BE2C (cell line): ENCODE data around the gene PPP2R2D.

Source experiments
- DNase-seq: peaks from one replicate; pipeline ENCODE4 v3.0.0-alpha.2; 2020
- H3K27me3 ChIP-seq: fragments of 250-450 bp; sonication (Bioruptor Pico); 2 replicates; pipeline ENCODE4 v1.5.1; 2020; ENCODE audit warnings: mild to moderate bottlenecking
- H3K36me3 ChIP-seq: fragments of 250-450 bp; sonication (Bioruptor Pico); 2 replicates; pipeline ENCODE4 v1.5.1; 2020; ENCODE audit warnings: mild to moderate bottlenecking
- H3K4me1 ChIP-seq: fragments of 250-450 bp; sonication (Bioruptor Pico); 2 replicates; pipeline ENCODE4 v1.5.1; 2020
- H3K4me3 ChIP-seq: 2 replicates; pipeline ENCODE4 v1.5.1; 2011; ENCODE audit warnings: low read depth, low read length
- H3K9me3 ChIP-seq: fragments of 250-450 bp; sonication (Bioruptor Pico); 2 replicates; pipeline ENCODE4 v1.5.1; 2020
- TF ChIP-seq, protein P1 (sequence below): IDR thresholded peaks from 2 replicates; pipeline ENCODE4 v1.5.1; 2012; ENCODE audit warnings: mild to moderate bottlenecking, low read depth, low read length

The PPP2R2D gene

GRCh38 chr10:131936736-131937135 is 35.9 kb downstream of the PPP2R2D start:
- peaks cover 22% of the 10 kb centered on the region for H3K36me3 ChIP-seq
- H3K9me3 ChIP-seq = no peaks in the 10 kb centered on the region; the same call in 1 of the 2 replicates
- H3K27me3 ChIP-seq = no peaks in the 10 kb centered on the region
- TF ChIP-seq, protein P1, sequence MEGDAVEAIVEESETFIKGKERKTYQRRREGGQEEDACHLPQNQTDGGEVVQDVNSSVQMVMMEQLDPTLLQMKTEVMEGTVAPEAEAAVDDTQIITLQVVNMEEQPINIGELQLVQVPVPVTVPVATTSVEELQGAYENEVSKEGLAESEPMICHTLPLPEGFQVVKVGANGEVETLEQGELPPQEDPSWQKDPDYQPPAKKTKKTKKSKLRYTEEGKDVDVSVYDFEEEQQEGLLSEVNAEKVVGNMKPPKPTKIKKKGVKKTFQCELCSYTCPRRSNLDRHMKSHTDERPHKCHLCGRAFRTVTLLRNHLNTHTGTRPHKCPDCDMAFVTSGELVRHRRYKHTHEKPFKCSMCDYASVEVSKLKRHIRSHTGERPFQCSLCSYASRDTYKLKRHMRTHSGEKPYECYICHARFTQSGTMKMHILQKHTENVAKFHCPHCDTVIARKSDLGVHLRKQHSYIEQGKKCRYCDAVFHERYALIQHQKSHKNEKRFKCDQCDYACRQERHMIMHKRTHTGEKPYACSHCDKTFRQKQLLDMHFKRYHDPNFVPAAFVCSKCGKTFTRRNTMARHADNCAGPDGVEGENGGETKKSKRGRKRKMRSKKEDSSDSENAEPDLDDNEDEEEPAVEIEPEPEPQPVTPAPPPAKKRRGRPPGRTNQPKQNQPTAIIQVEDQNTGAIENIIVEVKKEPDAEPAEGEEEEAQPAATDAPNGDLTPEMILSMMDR = no peak
- H3K4me1 ChIP-seq = no peaks in the 10 kb centered on the region
- H3K4me3 ChIP-seq = no peak overlapping the region
- DNase-seq = no peak

GRCh38 chr10:131937836-131938235 is 37.0 kb downstream of the PPP2R2D start:
- DNase-seq = no peak

DNA sequence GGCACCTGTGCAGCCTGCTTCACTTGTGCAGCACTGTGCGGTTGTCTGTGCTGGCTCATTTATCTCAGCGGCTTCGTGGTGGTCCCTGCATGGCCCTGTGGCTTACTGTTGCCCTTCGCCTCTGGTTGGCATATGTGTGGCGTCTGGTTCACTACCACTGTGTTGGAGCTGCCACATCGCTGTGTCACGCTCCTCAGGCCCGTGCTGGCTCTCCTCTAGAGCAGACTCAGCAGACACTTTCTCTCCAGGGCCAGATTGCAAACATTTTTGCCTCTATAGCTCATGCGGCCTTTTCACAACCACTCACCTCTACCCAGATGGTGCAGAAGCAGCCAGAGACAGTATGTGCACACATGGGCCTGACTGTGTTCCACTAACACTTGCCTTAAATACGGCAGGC is 37.9 kb downstream of the PPP2R2D start:
- TF ChIP-seq, protein P1 = no peak
- peaks cover 26% of the 10 kb centered on the region for H3K36me3 ChIP-seq
- no peak overlapping the region for H3K4me3 ChIP-seq
- no peaks in the 10 kb centered on the region for H3K4me1 ChIP-seq
- no peak for DNase-seq
- no peaks in the 10 kb centered on the region for H3K9me3 ChIP-seq
- no peaks in the 10 kb centered on the region for H3K27me3 ChIP-seq

More at GRCh38 chr10:131937836-131938235, 37.0 kb downstream of the PPP2R2D start:
- no peaks in the 10 kb centered on the region for H3K27me3 ChIP-seq
- no peaks in the 10 kb centered on the region for H3K9me3 ChIP-seq
- H3K4me3 ChIP-seq = no peak overlapping the region
- H3K36me3 ChIP-seq = peaks cover 26% of the 10 kb centered on the region
- TF ChIP-seq, protein P1 = no peak
- no peaks in the 10 kb centered on the region for H3K4me1 ChIP-seq

DNA sequence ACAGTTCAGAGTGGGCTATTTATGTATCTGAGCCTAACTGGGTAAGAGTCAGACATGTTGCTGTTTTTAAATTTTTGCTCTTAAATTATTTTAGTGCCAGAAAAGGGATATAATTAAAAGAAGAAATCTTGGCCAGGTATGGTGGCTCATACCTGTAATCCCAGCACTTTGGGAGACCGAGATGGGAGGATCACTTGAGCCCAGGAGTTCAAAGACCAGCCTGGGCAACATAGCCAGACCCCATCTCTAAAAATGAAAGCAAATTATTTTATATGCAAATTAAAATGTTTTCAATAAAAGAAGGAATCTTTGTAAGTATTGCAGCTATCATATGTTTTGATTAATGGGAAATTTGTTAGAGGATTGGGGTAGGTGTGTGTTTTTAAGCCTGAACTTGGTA is 41.6 kb downstream of the PPP2R2D start:
- Histone ChIP-seq H3K4me3 (no peak overlapping the region), H3K9me3 (no peaks in the 10 kb centered on the region), H3K27me3 (no peaks in the 10 kb centered on the region), H3K36me3 (peaks cover 44% of the 10 kb centered on the region), H3K4me1 (no peaks in the 10 kb centered on the region)
- DNase-seq = no peak
- TF ChIP-seq, protein P1 = no peak

GRCh38 chr10:131943021-131943814 is 42.4 kb downstream of the PPP2R2D start:
- Histone ChIP-seq H3K4me1 (no peaks in the 10 kb centered on the region), H3K9me3 (no peaks in the 10 kb centered on the region), H3K36me3 (peaks cover 52% of the 10 kb centered on the region), H3K27me3 (no peaks in the 10 kb centered on the region), H3K4me3 (no peak overlapping the region)
- TF ChIP-seq, protein P1 = peak; percentile 37
- peak; percentile 23 for DNase-seq

GRCh38 chr10:131944412-131944811 is 43.6 kb downstream of the PPP2R2D start:
- H3K36me3 ChIP-seq = peaks cover 64% of the 10 kb centered on the region
- no peaks in the 10 kb centered on the region for H3K4me1 ChIP-seq
- no peak overlapping the region for H3K4me3 ChIP-seq
- no peaks in the 10 kb centered on the region for H3K9me3 ChIP-seq
- no peak for DNase-seq
- TF ChIP-seq, protein P1 = no peak
- no peaks in the 10 kb centered on the region for H3K27me3 ChIP-seq
